H1 (cell line): ENCODE measurements around the gene SELPLG. TPM values are rescaled to one million over a fixed set of nuclear protein-coding genes. Genes with fewer than 3 reads are reported as not detected.

Experiments
- CBX8 ChIP-seq: fragments of 300-800, 300-1000 bp; sonication (generic); IDR thresholded peaks from 2 replicates; pipeline ENCODE4 v1.7.1; 2016; ENCODE audit warnings: low read depth, low read length, borderline replicate concordance
- CEBPB ChIP-seq: IDR thresholded peaks from 2 replicates; pipeline ENCODE4 v1.6.1; 2012; ENCODE audit warnings: low read depth, low read length
- polyA plus RNA-seq, 7 experiments: library from polyadenylated mRNA; depleted of rRNA in 3 of 7; stranded (reverse) in 5 of 7; unstranded in 2 of 7; fragments of >200 nt in 5 of 7; fragments of 200-250 nt in 2 of 7; gene quantifications; 1 replicate in 5 of 7; 2 replicates in 1 of 7; 4 replicates in 1 of 7; pipeline versions ENCODE4 v1.2.1 to v1.2.3, GENCODE V29; 2011 to 2013; ENCODE audit warnings: missing spikeins in 2 of 7, mixed read lengths in 2 of 7
- total RNA-seq: library from RNA; stranded (reverse); fragmentation: NEBNext Ultra II Directional; extraction: Animal tissue kit (Norgen Biotek cat#: 25700); gene quantifications from 2 replicates; pipeline ENCODE4 v1.2.1, GENCODE V29; 2021

The SELPLG gene
- total and polyA plus RNA-seq, 2 of the 8 experiments (the other 6 are each of a cell fraction or from before 2014, with no cell fraction given), result 0.18 TPM; not detected in 1

DNA sequence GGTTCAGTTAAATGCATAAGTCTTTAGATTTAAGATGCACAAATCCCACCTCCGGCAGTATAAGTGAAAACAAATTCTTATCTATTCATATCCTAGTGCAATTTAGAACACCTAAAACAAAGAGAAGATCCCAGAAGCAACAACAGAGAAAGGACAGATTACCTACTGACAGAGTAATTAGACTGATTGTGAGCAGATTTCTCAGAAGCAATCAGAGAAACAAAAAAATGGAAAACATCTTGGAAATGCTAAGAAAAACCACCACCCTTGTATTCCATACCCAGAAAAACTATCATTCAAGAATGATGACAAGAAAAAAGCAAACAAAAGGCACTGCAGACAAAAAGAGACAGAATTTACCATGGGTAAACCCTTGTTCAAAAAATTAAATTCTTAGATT is 47.6 kb upstream of the SELPLG start (continued):
- no peak for TF ChIP-seq CBX8
- no peak for TF ChIP-seq CEBPB
- TF ChIP-seq, all 59 proteins: peak for 0
